HepG2 (cell line): ENCODE measurements around the gene ATE1. TPM values are rescaled to one million over a fixed set of nuclear protein-coding genes. Genes with fewer than 3 reads are reported as not detected.

Experiments
- CREB1 ChIP-seq, 2 experiments: fragments of 450-650 bp in 1 of 2; IDR thresholded peaks; 2 replicates each; pipeline ENCODE4 v1.6.1; 2016 to 2017; ENCODE audit warnings: control low read depth in 1 of 2, mild to moderate bottlenecking in 1 of 2, missing compliant biosample characterization in 1 of 2, missing genetic modification characterization in 1 of 2
- KDM1A ChIP-seq: IDR thresholded peaks from 2 replicates; pipeline ENCODE4 v1.6.1; 2016; ENCODE audit warnings: missing compliant biosample characterization
- RORA ChIP-seq: sonication (generic); formaldehyde crosslinking; IDR thresholded peaks from 2 replicates; pipeline ENCODE4 v1.5.0; 2020; ENCODE audit warnings: mild to moderate bottlenecking, missing genetic modification reagents, moderate library complexity
- ZBTB42 ChIP-seq: sonication (generic); formaldehyde crosslinking; IDR thresholded peaks from 2 replicates; pipeline ENCODE4 v1.5.0; 2020; ENCODE audit warnings: mild to moderate bottlenecking, missing genetic modification reagents
- ZFAT ChIP-seq: sonication (generic); formaldehyde crosslinking; conservative IDR thresholded peaks from 2 replicates; pipeline ENCODE4 v1.8.1; 2023; ENCODE audit warnings: missing genetic modification reagents, inconsistent platforms
- ZNF326 ChIP-seq: sonication (generic); formaldehyde crosslinking; IDR thresholded peaks from 2 replicates; pipeline ENCODE4 v1.4.0; 2020; ENCODE audit warnings: missing genetic modification reagents, borderline replicate concordance
- ZNF33B ChIP-seq: sonication (generic); formaldehyde crosslinking; IDR thresholded peaks from 2 replicates; pipeline ENCODE4 v1.5.1; 2020; ENCODE audit warnings: mild to moderate bottlenecking, missing genetic modification reagents
- ZNF382 ChIP-seq: sonication (generic); formaldehyde crosslinking; IDR thresholded peaks from 2 replicates; pipeline ENCODE4 v1.5.0; 2020; ENCODE audit warnings: missing genetic modification reagents, mild to moderate bottlenecking, borderline replicate concordance
- ZNF446 ChIP-seq: sonication (generic); formaldehyde crosslinking; IDR thresholded peaks from 2 replicates; pipeline ENCODE4 v1.5.0; 2020; ENCODE audit warnings: mild to moderate bottlenecking, missing genetic modification reagents
- ZNF747 ChIP-seq: sonication (generic); formaldehyde crosslinking; IDR thresholded peaks from 2 replicates; pipeline ENCODE4 v1.8.1; 2023; ENCODE audit warnings: missing genetic modification reagents, mild to moderate bottlenecking, borderline replicate concordance
- ZNF788 ChIP-seq: sonication (generic); formaldehyde crosslinking; IDR thresholded peaks from 2 replicates; pipeline ENCODE4 v1.5.0; 2020; ENCODE audit warnings: mild to moderate bottlenecking, missing genetic modification reagents, borderline replicate concordance
- ZNF841 ChIP-seq: sonication (generic); formaldehyde crosslinking; IDR thresholded peaks from 2 replicates; pipeline ENCODE4 v1.8.1; 2023; ENCODE audit warnings: missing genetic modification reagents, borderline replicate concordance
- polyA plus RNA-seq, 8 experiments: library from polyadenylated mRNA; depleted of rRNA in 3 of 8; stranded (reverse) in 7 of 8; unstranded in 1 of 8; fragments of >200 nt; fragmentation: Illumina TruSeq in 4 of 8; extraction: Trizol in 4 of 8; gene quantifications; 2 replicates each; pipeline versions ENCODE4 v1.2.1 to v1.2.3, GENCODE V29; 2011 to 2016; ENCODE audit warnings: low read depth in 4 of 8, missing spikeins in 1 of 8, mixed read lengths in 1 of 8; ENCODE audit not compliant: insufficient read depth in 1 of 8
- total RNA-seq, 5 experiments: library from RNA; depleted of rRNA; stranded (reverse); fragments of >200 nt; fragmentation: Illumina TruSeq; extraction: Trizol; gene quantifications; 2 replicates each; pipeline ENCODE4 v1.2.3, GENCODE V29; 2016; ENCODE audit warnings: low read depth in 1 of 5
- TF ChIP-seq, protein P1 (sequence below): sonication (generic); formaldehyde crosslinking; IDR thresholded peaks from 2 replicates; pipeline ENCODE4 v1.9.0; 2022; ENCODE audit warnings: low read depth, missing genetic modification reagents
- TF ChIP-seq, protein P2 (sequence below), 2 experiments: sonication (generic) in 1 of 2; formaldehyde crosslinking in 1 of 2; IDR thresholded peaks; 2 replicates each; pipeline versions ENCODE4 v1.4.0 to v1.6.1; 2016 to 2020; ENCODE audit warnings: borderline replicate concordance in 1 of 2, low read depth in 1 of 2, mild to moderate bottlenecking in 1 of 2, missing genetic modification reagents in 1 of 2
- TF ChIP-seq, protein P3 (sequence below): IDR thresholded peaks from 2 replicates; pipeline ENCODE4 v1.6.1; 2016; ENCODE audit warnings: low read depth
- TF ChIP-seq, protein P4 (sequence below): IDR thresholded peaks from 2 replicates; pipeline ENCODE4 v1.6.1; 2016; ENCODE audit warnings: missing genetic modification reagents, missing compliant biosample characterization
- TF ChIP-seq, protein P5 (sequence below): sonication (generic); formaldehyde crosslinking; IDR thresholded peaks from 2 replicates; pipeline ENCODE4 v1.8.0; 2022; ENCODE audit warnings: mild to moderate bottlenecking, missing genetic modification reagents; ENCODE audit not compliant: insufficient replicate concordance

ATE1 gene
- total and polyA plus RNA-seq, 2 of the 13 experiments (the other 11 are each of a cell fraction or from before 2014, with no cell fraction given) = 17.5 to 42.2 TPM

DNA sequence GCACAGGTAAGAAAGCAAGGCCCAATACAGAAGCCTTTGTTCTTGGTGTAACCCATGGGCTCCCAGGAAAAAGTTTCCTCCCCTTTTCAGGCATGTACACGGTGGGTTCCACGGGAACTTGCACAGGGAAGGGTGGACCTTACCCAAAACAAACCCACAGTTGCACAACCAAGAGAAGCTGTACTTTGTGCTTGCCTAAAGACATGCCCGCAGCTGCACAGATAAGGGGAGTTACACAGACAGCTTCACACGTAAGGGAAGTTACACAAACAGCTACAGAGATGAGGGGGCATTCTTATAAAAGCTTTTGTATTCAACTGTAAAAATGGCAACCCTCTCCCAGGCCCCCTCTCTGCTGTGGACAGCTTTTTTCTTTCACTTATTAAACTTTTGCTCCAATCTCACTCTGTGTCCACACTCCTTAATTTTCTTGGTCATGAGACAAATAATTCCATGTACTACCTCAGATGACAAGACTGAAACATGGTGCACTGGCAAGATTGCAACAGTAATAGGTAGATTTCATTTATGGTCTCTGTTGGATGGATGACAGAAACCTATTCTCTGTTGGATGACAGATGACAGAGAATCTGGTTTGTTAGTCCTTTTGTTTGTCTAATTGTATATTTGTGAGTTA, 72.9 kb downstream of the ATE1 start (continued):
- TF ChIP-seq, protein P1, sequence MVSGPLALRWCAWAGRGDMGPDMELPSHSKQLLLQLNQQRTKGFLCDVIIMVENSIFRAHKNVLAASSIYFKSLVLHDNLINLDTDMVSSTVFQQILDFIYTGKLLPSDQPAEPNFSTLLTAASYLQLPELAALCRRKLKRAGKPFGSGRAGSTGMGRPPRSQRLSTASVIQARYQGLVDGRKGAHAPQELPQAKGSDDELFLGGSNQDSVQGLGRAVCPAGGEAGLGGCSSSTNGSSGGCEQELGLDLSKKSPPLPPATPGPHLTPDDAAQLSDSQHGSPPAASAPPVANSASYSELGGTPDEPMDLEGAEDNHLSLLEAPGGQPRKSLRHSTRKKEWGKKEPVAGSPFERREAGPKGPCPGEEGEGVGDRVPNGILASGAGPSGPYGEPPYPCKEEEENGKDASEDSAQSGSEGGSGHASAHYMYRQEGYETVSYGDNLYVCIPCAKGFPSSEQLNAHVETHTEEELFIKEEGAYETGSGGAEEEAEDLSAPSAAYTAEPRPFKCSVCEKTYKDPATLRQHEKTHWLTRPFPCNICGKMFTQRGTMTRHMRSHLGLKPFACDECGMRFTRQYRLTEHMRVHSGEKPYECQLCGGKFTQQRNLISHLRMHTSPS = 0 out of 2 replicates have a peak, but pooled peaks have one; percentile 48
- TF ChIP-seq, protein P2, sequence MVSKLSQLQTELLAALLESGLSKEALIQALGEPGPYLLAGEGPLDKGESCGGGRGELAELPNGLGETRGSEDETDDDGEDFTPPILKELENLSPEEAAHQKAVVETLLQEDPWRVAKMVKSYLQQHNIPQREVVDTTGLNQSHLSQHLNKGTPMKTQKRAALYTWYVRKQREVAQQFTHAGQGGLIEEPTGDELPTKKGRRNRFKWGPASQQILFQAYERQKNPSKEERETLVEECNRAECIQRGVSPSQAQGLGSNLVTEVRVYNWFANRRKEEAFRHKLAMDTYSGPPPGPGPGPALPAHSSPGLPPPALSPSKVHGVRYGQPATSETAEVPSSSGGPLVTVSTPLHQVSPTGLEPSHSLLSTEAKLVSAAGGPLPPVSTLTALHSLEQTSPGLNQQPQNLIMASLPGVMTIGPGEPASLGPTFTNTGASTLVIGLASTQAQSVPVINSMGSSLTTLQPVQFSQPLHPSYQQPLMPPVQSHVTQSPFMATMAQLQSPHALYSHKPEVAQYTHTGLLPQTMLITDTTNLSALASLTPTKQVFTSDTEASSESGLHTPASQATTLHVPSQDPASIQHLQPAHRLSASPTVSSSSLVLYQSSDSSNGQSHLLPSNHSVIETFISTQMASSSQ (IDR thresholded peaks at IDR 0.05; ENCODE audit: low read depth) = peak; percentile 40; the same call in 1 of the 2 replicates
- TF ChIP-seq, protein P2 (CRISPR knock-in tag; IDR thresholded peaks at IDR 0.05; ENCODE audit: borderline replicate concordance) = peak; percentile 43; the same call in 1 of the 2 replicates
- TF ChIP-seq ZNF33B (CRISPR knock-in tag) (no peak), CREB1 (IDR thresholded peaks at IDR 0.05) (no peak), CREB1 (CRISPR knock-in tag; IDR thresholded peaks at IDR 0.05) (no peak), ZNF326 (CRISPR knock-in tag) (no peak), KDM1A (CRISPR knock-in tag) (peak; percentile 71; the same call in 1 of the 2 replicates), ZNF382 (CRISPR knock-in tag) (no peak), ZNF747 (no peak; the same call in 1 of the 2 replicates), ZNF446 (CRISPR knock-in tag) (no peak), ZBTB42 (CRISPR knock-in tag) (no peak), ZNF841 (no peak), ZFAT (no peak), ZNF788 (CRISPR knock-in tag) (peak; percentile 72; the same call in 1 of the 2 replicates), RORA (CRISPR knock-in tag) (no peak)
- TF ChIP-seq, protein P3, sequence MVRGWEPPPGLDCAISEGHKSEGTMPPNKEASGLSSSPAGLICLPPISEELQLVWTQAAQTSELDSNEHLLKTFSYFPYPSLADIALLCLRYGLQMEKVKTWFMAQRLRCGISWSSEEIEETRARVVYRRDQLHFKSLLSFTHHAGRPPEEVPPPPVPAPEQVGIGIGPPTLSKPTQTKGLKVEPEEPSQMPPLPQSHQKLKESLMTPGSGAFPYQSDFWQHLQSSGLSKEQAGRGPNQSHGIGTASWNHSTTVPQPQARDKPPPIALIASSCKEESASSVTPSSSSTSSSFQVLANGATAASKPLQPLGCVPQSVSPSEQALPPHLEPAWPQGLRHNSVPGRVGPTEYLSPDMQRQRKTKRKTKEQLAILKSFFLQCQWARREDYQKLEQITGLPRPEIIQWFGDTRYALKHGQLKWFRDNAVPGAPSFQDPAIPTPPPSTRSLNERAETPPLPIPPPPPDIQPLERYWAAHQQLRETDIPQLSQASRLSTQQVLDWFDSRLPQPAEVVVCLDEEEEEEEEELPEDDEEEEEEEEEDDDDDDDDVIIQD (CRISPR knock-in tag) = peak; percentile 62; the same call in 1 of the 2 replicates
- TF ChIP-seq, protein P4, sequence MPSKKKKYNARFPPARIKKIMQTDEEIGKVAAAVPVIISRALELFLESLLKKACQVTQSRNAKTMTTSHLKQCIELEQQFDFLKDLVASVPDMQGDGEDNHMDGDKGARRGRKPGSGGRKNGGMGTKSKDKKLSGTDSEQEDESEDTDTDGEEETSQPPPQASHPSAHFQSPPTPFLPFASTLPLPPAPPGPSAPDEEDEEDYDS = peak; percentile 46
- TF ChIP-seq, protein P5, sequence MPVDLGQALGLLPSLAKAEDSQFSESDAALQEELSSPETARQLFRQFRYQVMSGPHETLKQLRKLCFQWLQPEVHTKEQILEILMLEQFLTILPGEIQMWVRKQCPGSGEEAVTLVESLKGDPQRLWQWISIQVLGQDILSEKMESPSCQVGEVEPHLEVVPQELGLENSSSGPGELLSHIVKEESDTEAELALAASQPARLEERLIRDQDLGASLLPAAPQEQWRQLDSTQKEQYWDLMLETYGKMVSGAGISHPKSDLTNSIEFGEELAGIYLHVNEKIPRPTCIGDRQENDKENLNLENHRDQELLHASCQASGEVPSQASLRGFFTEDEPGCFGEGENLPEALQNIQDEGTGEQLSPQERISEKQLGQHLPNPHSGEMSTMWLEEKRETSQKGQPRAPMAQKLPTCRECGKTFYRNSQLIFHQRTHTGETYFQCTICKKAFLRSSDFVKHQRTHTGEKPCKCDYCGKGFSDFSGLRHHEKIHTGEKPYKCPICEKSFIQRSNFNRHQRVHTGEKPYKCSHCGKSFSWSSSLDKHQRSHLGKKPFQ = peak; percentile 92
